ENCODE results near the gene CYP27B1. TPM values are rescaled to one million over a fixed set of nuclear protein-coding genes. Genes with fewer than 3 reads are reported as not detected.

The CYP27B1 gene
- total RNA-seq, 1 donor from 2014 or later = 3.9 TPM

DNA sequence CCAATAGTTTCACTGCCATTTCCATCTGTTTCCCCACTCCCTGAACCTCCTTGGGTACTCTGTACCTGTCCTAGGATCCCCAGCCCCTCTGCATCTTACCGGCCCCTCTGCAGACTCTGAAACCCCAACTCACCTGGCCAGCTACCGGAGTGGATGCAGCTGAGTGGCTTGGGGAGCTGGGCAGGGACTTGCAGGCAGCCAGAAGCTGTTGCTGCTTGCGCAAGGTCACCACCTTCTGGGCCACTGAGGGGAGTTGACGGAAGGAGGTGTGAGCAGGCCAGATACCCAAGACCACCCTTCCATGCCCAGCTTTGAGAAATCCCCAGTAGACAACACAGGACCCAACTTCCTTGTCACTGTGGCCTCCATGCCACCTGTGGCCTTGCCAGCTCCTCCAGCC is 34.6 kb downstream of the CYP27B1 start:
- no peak for FAIRE-seq
- Histone ChIP-seq H3K36me3 (ENCODE audit: control insufficient read depth, insufficient read depth, low read length) (no peaks in the 10 kb centered on the region), H3K27me3 (ENCODE audit: control insufficient read depth, insufficient read depth, low read length) (peaks cover 26% of the 10 kb centered on the region), H3K4me3 (ENCODE audit: low read depth, low read length) (no peak overlapping the region)
- DNase-seq (ENCODE audit: low read depth) = no peak
- TF ChIP-seq CTCF (IDR thresholded peaks at IDR 0.05; ENCODE audit: insufficient read depth, low read length, severe bottlenecking) = no peak

GRCh38 chr12:57731411-57732080 is 35.3 kb downstream of the CYP27B1 start:
- FAIRE-seq (no peak), DNase-seq (ENCODE audit: low read depth) (no peak)
- no peaks in the 10 kb centered on the region for H3K36me3 ChIP-seq (ENCODE audit: control insufficient read depth, insufficient read depth, low read length)
- no peak overlapping the region for H3K4me3 ChIP-seq (ENCODE audit: low read depth, low read length)
- H3K27me3 ChIP-seq (ENCODE audit: control insufficient read depth, insufficient read depth, low read length) = peaks cover 20% of the 10 kb centered on the region
- no peak for TF ChIP-seq CTCF (IDR thresholded peaks at IDR 0.05; ENCODE audit: insufficient read depth, low read length, severe bottlenecking)

DNA sequence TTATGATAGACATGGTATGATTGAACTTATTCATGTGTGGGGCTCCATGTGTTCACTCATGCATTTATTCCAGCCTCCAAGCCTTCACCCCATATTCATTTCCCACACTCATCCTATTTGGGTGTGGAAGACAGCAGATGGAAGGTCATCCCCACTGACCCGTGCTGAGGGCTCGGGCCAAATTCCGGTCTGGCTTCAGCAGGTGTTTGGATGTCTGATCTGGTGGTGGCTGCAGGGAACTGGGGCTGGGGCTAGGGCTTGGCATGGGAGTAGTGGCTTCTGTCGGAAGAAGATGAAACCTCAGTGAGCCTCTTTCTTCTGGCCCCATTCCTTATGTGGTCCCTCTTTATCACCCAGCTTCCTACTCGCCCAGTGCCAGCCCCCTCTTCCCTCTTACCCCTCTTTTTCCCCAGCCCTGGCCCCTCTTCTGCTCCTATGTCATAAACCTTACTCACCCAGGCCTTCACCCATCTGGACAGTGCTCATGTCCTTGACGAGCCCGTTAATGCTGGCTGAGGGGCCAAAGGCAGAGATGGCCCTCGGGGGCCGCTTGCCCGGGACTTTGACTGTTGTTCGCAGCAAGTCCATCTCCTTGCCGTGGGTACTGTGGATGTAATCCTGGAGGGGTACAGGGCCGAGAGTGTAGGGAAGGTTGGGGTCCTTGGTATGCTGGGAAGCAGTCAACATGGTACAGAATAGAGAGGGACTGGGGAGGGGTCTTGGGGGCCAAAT is 36.4 kb downstream of the CYP27B1 start:
- H3K36me3 ChIP-seq (ENCODE audit: control insufficient read depth, insufficient read depth, low read length) = no peaks in the 10 kb centered on the region
- DNase-seq (ENCODE audit: low read depth) = no peak
- no peak for FAIRE-seq
- no peak overlapping the region for H3K4me3 ChIP-seq (ENCODE audit: low read depth, low read length)
- peaks cover 13% of the 10 kb centered on the region for H3K27me3 ChIP-seq (ENCODE audit: control insufficient read depth, insufficient read depth, low read length)
- TF ChIP-seq CTCF (IDR thresholded peaks at IDR 0.05; ENCODE audit: insufficient read depth, low read length, severe bottlenecking) = no peak

GRCh38 chr12:57729321-57729844 is 37.5 kb downstream of the CYP27B1 start:
- peaks cover 7% of the 10 kb centered on the region for H3K27me3 ChIP-seq (ENCODE audit: control insufficient read depth, insufficient read depth, low read length)
- no peak for TF ChIP-seq CTCF (IDR thresholded peaks at IDR 0.05; ENCODE audit: insufficient read depth, low read length, severe bottlenecking)
- DNase-seq (ENCODE audit: low read depth) (no peak), FAIRE-seq (no peak)
- H3K4me3 ChIP-seq (ENCODE audit: low read depth, low read length) = no peak overlapping the region
- no peaks in the 10 kb centered on the region for H3K36me3 ChIP-seq (ENCODE audit: control insufficient read depth, insufficient read depth, low read length)

DNA sequence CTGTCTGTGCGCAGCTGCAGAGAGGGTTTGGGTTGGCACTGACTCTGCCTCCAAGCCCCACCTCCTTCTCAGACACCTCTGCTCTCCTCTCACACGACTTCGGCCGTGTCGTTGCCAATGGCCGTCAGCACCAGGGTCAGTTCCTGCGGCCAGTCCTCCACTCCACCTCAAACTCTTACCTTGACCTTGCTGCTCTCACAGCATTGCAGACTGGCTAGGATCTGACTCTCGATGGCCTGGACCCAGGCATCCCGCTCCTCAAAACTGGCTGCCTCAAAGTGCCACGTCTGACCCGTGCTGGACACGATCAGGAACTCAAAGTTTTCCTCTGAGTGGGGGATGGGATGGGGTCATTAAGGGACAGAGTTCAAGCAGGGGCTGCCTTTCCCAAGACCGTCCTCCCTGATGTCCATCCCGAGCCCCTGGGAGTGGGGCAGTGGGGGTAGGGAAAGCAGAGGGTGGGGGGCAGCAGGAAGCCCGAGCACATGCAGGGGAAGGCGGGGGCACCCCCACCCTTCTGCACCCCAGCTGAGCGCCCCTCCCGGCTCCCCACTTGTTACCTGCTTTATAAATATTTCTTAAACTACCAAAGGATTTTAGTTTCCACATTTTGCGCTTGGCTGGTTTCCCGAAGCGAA is 39.0 kb downstream of the CYP27B1 start:
- DNase-seq (ENCODE audit: low read depth) = no peak
- FAIRE-seq = no peak
- H3K27me3 ChIP-seq (ENCODE audit: control insufficient read depth, insufficient read depth, low read length) = peaks cover 5% of the 10 kb centered on the region
- no peak overlapping the region for H3K4me3 ChIP-seq (ENCODE audit: low read depth, low read length)
- no peaks in the 10 kb centered on the region for H3K36me3 ChIP-seq (ENCODE audit: control insufficient read depth, insufficient read depth, low read length)
- TF ChIP-seq CTCF (IDR thresholded peaks at IDR 0.05; ENCODE audit: insufficient read depth, low read length, severe bottlenecking) = no peak

All from bronchial epithelial cell (primary cell).